ENCODE results near the gene ACOT7. TPM values are rescaled to one million over a fixed set of nuclear protein-coding genes. Genes with fewer than 3 reads are reported as not detected.
A peak's percentile ranks its signal among the peaks of the same experiment; 100 is the strongest.

Gene ACOT7
- total and polyA plus RNA-seq, 2 of the 13 experiments (the other 11 are each of a cell fraction or from before 2014, with no cell fraction given): 33.0 to 55.8 TPM

DNA sequence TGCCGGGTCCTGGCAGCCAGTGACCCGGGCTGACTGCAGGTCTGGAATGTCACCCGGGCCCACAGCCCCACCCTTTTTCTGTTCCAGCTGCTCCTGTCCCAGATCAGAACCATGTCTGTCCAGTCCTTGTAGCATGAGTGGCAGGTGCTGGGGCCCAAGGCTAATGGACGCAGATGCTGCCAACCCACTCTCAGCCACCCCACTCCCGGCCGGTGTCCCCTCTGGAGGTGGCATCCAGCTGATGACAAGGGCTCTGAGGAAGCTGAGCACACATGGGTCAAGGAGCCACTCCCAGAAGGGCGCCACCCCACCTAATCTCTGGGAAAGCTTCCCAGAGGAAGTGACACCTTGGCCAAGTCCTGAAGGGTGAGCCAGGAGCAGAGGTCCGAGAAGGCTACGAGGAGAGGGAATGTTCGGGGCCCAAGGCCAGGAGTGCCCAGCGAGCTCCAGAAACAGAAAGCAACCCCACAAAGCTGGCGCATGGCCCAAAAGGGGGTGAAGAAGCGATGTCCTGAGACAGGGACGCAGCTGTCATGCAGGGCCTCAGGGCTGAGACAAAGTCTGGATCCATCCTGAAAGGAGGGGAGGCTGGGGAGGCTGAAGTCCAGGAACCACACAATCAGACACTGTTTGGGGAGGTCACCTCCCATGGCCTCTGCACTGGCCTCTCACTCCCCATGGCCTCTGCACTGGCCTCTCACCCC is 39.5 kb downstream of the ACOT7 start:
- WGBS (ENCODE audit: low lambda C conversion rate): 7% methylated on average over 14 of the region's 14 CpGs
- Histone ChIP-seq H3K79me2 (ENCODE audit: insufficient read depth, low read length) (peaks cover 20% of the 10 kb centered on the region), H3K36me3 (replicated peaks in 1 of 2; ENCODE audit: control insufficient read depth in 1 of 2, insufficient read depth in 2 of 2, low read length in 2 of 2) (no peaks in the 10 kb centered on the region), H2AFZ (ENCODE audit: low read length) (no peak overlapping the region), H3K27me3 (ENCODE audit: control insufficient read depth in 1 of 2, insufficient read depth in 2 of 2, low read length in 2 of 2) (no peaks in the 10 kb centered on the region), H3K4me3 (replicated peaks in 1 of 3; ENCODE audit: insufficient read depth in 1 of 3, low read depth in 2 of 3, low read length in 3 of 3) (peak overlapping the region; percentile 41 to 63 (median 56)), H3K27ac (ENCODE audit: extremely low read length, insufficient read depth, low read length) (peak overlapping the region; percentile 64), H3K4me2 (ENCODE audit: low read depth, low read length) (peak overlapping the region; percentile 69), H3K4me1 (ENCODE audit: insufficient read depth, low read length) (peaks cover 75% of the 10 kb centered on the region), H3K9me3 (ENCODE audit: low read length) (no peaks in the 10 kb centered on the region), H4K20me1 (ENCODE audit: insufficient read depth, low read length) (no peaks in the 10 kb centered on the region), H3K9ac (ENCODE audit: insufficient read depth, low read depth, low read length) (peak overlapping the region; percentile 45; the same call in 1 of the 2 replicates)
- POLR2A ChIA-PET: interaction anchor here (0.9 to 3.0 kb wide), 2 partner anchors 13 to 39 kb away, joined by 3 to 24 read pairs; partner anchors contain the start of gene ACOT7
- peak; percentile 57 for FAIRE-seq
- peak; percentile 50 for DNase-seq (ENCODE audit: low spot score)
- intact Hi-C loops (cut with micrococcal nuclease; ENCODE audit: unreplicated experiment): no loop called here
- peak; percentile 68 for ATAC-seq
- CTCF ChIA-PET (ENCODE audit: low intra/inter-chr PET ratio, low total read pairs): no interaction called here
- in situ Hi-C loops (cut with HindIII; ENCODE audit: extremely low pct_ligation_motif_present, low pct_unique_long_range_greater_than_20kb): loop anchor here (5.0 kb wide), 1 partner anchor 48 kb away; no protein-coding TSS in a partner anchor
- no TSS peak for BruUV-seq (replicated peaks)
- no peak for TF ChIP-seq ZNF318 (CRISPR knock-in tag; IDR thresholded peaks at IDR 0.05)
- TF ChIP-seq ZFP1 (CRISPR knock-in tag; IDR thresholded peaks at IDR 0.05): no peak
- TF ChIP-seq RARG (CRISPR knock-in tag; IDR thresholded peaks at IDR 0.05; ENCODE audit: low read depth): no peak
- no peak for TF ChIP-seq ZFP82 (CRISPR knock-in tag; IDR thresholded peaks at IDR 0.05; ENCODE audit: borderline replicate concordance)
- TF ChIP-seq HOXA3 (CRISPR knock-in tag; IDR thresholded peaks at IDR 0.05): peak; percentile 23; the same call in 1 of the 2 replicates
- no peak for TF ChIP-seq NFIC (IDR thresholded peaks at IDR 0.05; ENCODE audit: low read length)
- TF ChIP-seq, protein P1, sequence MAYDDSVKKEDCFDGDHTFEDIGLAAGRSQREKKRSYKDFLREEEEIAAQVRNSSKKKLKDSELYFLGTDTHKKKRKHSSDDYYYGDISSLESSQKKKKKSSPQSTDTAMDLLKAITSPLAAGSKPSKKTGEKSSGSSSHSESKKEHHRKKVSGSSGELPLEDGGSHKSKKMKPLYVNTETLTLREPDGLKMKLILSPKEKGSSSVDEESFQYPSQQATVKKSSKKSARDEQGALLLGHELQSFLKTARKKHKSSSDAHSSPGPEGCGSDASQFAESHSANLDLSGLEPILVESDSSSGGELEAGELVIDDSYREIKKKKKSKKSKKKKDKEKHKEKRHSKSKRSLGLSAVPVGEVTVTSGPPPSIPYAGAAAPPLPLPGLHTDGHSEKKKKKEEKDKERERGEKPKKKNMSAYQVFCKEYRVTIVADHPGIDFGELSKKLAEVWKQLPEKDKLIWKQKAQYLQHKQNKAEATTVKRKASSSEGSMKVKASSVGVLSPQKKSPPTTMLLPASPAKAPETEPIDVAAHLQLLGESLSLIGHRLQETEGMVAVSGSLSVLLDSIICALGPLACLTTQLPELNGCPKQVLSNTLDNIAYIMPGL (CRISPR knock-in tag; IDR thresholded peaks at IDR 0.05; ENCODE audit: borderline replicate concordance in 1 of 2, low read depth in 1 of 2): 0 out of 4 replicates have a peak, but pooled peaks of 1 of the 2 experiments have one; percentile 18
- TF ChIP-seq, protein P2, sequence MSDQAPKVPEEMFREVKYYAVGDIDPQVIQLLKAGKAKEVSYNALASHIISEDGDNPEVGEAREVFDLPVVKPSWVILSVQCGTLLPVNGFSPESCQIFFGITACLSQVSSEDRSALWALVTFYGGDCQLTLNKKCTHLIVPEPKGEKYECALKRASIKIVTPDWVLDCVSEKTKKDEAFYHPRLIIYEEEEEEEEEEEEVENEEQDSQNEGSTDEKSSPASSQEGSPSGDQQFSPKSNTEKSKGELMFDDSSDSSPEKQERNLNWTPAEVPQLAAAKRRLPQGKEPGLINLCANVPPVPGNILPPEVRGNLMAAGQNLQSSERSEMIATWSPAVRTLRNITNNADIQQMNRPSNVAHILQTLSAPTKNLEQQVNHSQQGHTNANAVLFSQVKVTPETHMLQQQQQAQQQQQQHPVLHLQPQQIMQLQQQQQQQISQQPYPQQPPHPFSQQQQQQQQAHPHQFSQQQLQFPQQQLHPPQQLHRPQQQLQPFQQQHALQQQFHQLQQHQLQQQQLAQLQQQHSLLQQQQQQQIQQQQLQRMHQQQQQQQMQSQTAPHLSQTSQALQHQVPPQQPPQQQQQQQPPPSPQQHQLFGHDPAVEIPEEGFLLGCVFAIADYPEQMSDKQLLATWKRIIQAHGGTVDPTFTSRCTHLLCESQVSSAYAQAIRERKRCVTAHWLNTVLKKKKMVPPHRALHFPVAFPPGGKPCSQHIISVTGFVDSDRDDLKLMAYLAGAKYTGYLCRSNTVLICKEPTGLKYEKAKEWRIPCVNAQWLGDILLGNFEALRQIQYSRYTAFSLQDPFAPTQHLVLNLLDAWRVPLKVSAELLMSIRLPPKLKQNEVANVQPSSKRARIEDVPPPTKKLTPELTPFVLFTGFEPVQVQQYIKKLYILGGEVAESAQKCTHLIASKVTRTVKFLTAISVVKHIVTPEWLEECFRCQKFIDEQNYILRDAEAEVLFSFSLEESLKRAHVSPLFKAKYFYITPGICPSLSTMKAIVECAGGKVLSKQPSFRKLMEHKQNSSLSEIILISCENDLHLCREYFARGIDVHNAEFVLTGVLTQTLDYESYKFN (CRISPR knock-in tag; conservative IDR thresholded peaks at IDR 0.05): peak; percentile 65; the same call in 1 of the 2 replicates

All from HepG2 (cell line).